ENCODE measurements around the gene VPS9D1. TPM values are rescaled to one million over a fixed set of nuclear protein-coding genes. Genes with fewer than 3 reads are reported as not detected.
A peak's percentile ranks its signal among the peaks of the same experiment; 100 is the strongest.

VPS9D1 gene
- polyA plus RNA-seq, 1 donor from 2014 or later, result 29.9 TPM

GRCh38 chr16:89721546-89722391 is 1.1 kb upstream of the VPS9D1 start:
- peak overlapping the region; percentile 93 for H3K4me3 ChIP-seq (ENCODE audit: low read length)
- TF ChIP-seq EP300 (conservative IDR thresholded peaks at IDR 0.05; ENCODE audit: poor library complexity, severe bottlenecking), result no peak
- no peak for TF ChIP-seq SMC3 (conservative IDR thresholded peaks at IDR 0.05; ENCODE audit: poor library complexity)
- no peak for TF ChIP-seq RAD21 (conservative IDR thresholded peaks at IDR 0.05)
- TF ChIP-seq CTCF (IDR thresholded peaks at IDR 0.05; ENCODE audit: poor library complexity, severe bottlenecking), result no peak
- no peak for TF ChIP-seq TAF1 (IDR thresholded peaks at IDR 0.05; ENCODE audit: low read depth)
- no peak for TF ChIP-seq REST (IDR thresholded peaks at IDR 0.05; ENCODE audit: borderline replicate concordance)
- no peak for TF ChIP-seq MXI1 (conservative IDR thresholded peaks at IDR 0.05; ENCODE audit: poor library complexity, severe bottlenecking)
- TF ChIP-seq POLR2AphosphoS5 (IDR thresholded peaks at IDR 0.05), result no peak
- no peak for TF ChIP-seq EZH2 (IDR thresholded peaks at IDR 0.05; ENCODE audit: borderline replicate concordance, insufficient read depth, low read length, poor library complexity, severe bottlenecking)
- H3K4me2 ChIP-seq (ENCODE audit: low read length), result peak overlapping the region; percentile 49
- H3F3A ChIP-seq (ENCODE audit: insufficient read depth, low read length, poor library complexity, severe bottlenecking), result no peaks in the 10 kb centered on the region
- H2AFZ ChIP-seq (ENCODE audit: low read depth, low read length), result no peak overlapping the region
- H3K27ac ChIP-seq (ENCODE audit: low read length), result peak overlapping the region; percentile 78
- H3K9me2 ChIP-seq (ENCODE audit: insufficient read depth, low read length), result no peaks in the 10 kb centered on the region
- H4K20me1 ChIP-seq (ENCODE audit: insufficient read depth), result peaks cover 9% of the 10 kb centered on the region
- no peaks in the 10 kb centered on the region for H3K27me3 ChIP-seq (ENCODE audit: insufficient read depth, low read depth, low read length)
- H3K9ac ChIP-seq (ENCODE audit: low read length), result peak overlapping the region; percentile 81
- H3K79me2 ChIP-seq (replicated peaks; ENCODE audit: insufficient read depth, low read length), result no peaks in the 10 kb centered on the region
- H3K9me3 ChIP-seq (ENCODE audit: low read length), result no peaks in the 10 kb centered on the region
- H3K36me3 ChIP-seq (ENCODE audit: insufficient read depth, low read length), result no peaks in the 10 kb centered on the region

GRCh38 chr16:89720551-89720812 is 216 bp downstream of the VPS9D1 start:
- H4K20me1 ChIP-seq (ENCODE audit: insufficient read depth), result peaks cover 9% of the 10 kb centered on the region
- H3K4me2 ChIP-seq (ENCODE audit: low read length), result peak overlapping the region; percentile 76
- H2AFZ ChIP-seq (ENCODE audit: low read depth, low read length), result no peak overlapping the region
- TF ChIP-seq RAD21 (conservative IDR thresholded peaks at IDR 0.05) (no peak), TAF1 (IDR thresholded peaks at IDR 0.05; ENCODE audit: low read depth) (peak; percentile 26)
- peak overlapping the region; percentile 81 for H3K9ac ChIP-seq (ENCODE audit: low read length)
- H3K9me3 ChIP-seq (ENCODE audit: low read length), result no peaks in the 10 kb centered on the region
- peak overlapping the region; percentile 78 for H3K27ac ChIP-seq (ENCODE audit: low read length)
- no peaks in the 10 kb centered on the region for H3F3A ChIP-seq (ENCODE audit: insufficient read depth, low read length, poor library complexity, severe bottlenecking)
- no peaks in the 10 kb centered on the region for H3K9me2 ChIP-seq (ENCODE audit: insufficient read depth, low read length)
- H3K27me3 ChIP-seq (ENCODE audit: insufficient read depth, low read depth, low read length), result no peaks in the 10 kb centered on the region
- peak overlapping the region; percentile 93 for H3K4me3 ChIP-seq (ENCODE audit: low read length)
- H3K36me3 ChIP-seq (ENCODE audit: insufficient read depth, low read length), result no peaks in the 10 kb centered on the region
- H3K79me2 ChIP-seq (replicated peaks; ENCODE audit: insufficient read depth, low read length), result no peaks in the 10 kb centered on the region

All from neural cell (in vitro differentiated cells).